Activated B cell treated with CpG ODN at 0.5 μM for 24 hours (primary cell): Measurements from ENCODE around the gene CHPF2. TPM values are rescaled to one million over a fixed set of nuclear protein-coding genes. Genes with fewer than 3 reads are reported as not detected.

ENCODE experiments used
- ATAC-seq: fragments of 200-7000 bp; cut with Tn5 transposase; one replicate; pipeline ENCODE4 v1.10.0; 2021; ENCODE audit warnings: low read depth, mild to moderate bottlenecking, moderate library complexity
- CTCF ChIA-PET: fragments of 350-600 bp; sonication (Branson Sonifier 250); formaldehyde crosslinking; loops from one replicate; lab custom pipeline; 2021; ENCODE audit warnings: antibody characterized with exemption; lab: Charles Lee
- POLR2A ChIA-PET: fragments of 350-600 bp; sonication (Branson Sonifier 250); formaldehyde crosslinking; loops from one replicate; lab custom pipeline; 2021; ENCODE audit warnings: antibody characterized with exemption; lab: Charles Lee
- DNase-seq: peaks from one replicate; pipeline ENCODE4 v3.0.0; 2022
- H3K27ac Mint-ChIP-seq: one replicate; pipeline ENCODE4 v1.8.0; 2020; ENCODE audit warnings: mixed read lengths
- H3K27me3 Mint-ChIP-seq: one replicate; pipeline ENCODE4 v1.8.0; 2021; ENCODE audit warnings: mixed read lengths
- H3K36me3 Mint-ChIP-seq: one replicate; pipeline ENCODE4 v1.8.0; 2021; ENCODE audit warnings: low read depth, mixed read lengths
- H3K4me1 Mint-ChIP-seq: one replicate; pipeline ENCODE4 v1.8.0; 2021; ENCODE audit warnings: mixed read lengths
- H3K4me3 Mint-ChIP-seq: one replicate; pipeline ENCODE4 v1.8.0; 2020; ENCODE audit warnings: mild to moderate bottlenecking, mixed read lengths
- H3K9me3 Mint-ChIP-seq: one replicate; pipeline ENCODE4 v1.8.0; 2020; ENCODE audit warnings: mixed read lengths
- CTCF ChIP-seq: fragments of 200-600 bp; IDR thresholded peaks from one replicate; pipeline ENCODE4 v1.8.0; 2022; ENCODE audit warnings: antibody characterized with exemption, mild to moderate bottlenecking
- intact Hi-C: fragments of 100-400 bp; cut with micrococcal nuclease; formaldehyde crosslinking; loops from one replicate; pipeline ENCODE4 v1.15.1; 2024
- total RNA-seq: library from RNA; stranded (reverse); gene quantifications from 2 replicates; pipeline ENCODE4 v1.2.3, GENCODE V29; 2022

Gene CHPF2
- total RNA-seq, 1 donor from 2014 or later, result 41.2 TPM

GRCh38 chr7:151251328-151251688 is 19.0 kb downstream of the CHPF2 start:
- H3K4me3 Mint-ChIP-seq, result peak overlapping the region; percentile 69
- peaks cover 39% of the 10 kb centered on the region for H3K4me1 Mint-ChIP-seq
- ChIA-PET CTCF (no interaction called here), POLR2A (interaction anchor here (0.5 to 1.2 kb wide), 2 partner anchors 24 to 1627 kb away, joined by 3 read pairs; partner anchors contain the start of gene ABCF2)
- no peak overlapping the region for H3K27ac Mint-ChIP-seq
- peak; percentile 6 for ATAC-seq
- TF ChIP-seq CTCF, result no peak
- DNase-seq, result no peak
- peaks cover 55% of the 10 kb centered on the region for H3K27me3 Mint-ChIP-seq
- intact Hi-C loops, result no loop called here
- no peaks in the 10 kb centered on the region for H3K36me3 Mint-ChIP-seq
- H3K9me3 Mint-ChIP-seq, result no peaks in the 10 kb centered on the region

- intact Hi-C loops, result no loop called here
- Mint-ChIP-seq H3K27me3 (peaks cover 59% of the 10 kb centered on the region), H3K36me3 (no peaks in the 10 kb centered on the region), H3K27ac (no peak overlapping the region), H3K4me1 (peaks cover 37% of the 10 kb centered on the region), H3K4me3 (peak overlapping the region; percentile 68), H3K9me3 (no peaks in the 10 kb centered on the region)
- POLR2A ChIA-PET, result interaction anchor here (0.5 to 0.7 kb wide), 3 partner anchors 13 to 1628 kb away, joined by 3 read pairs; partner anchors contain the start of gene ABCF2
- peak; percentile 48 for DNase-seq
- no peak for TF ChIP-seq CTCF
- peak; percentile 19 for ATAC-seq
- CTCF ChIA-PET, result no interaction called here
Measured at GRCh38 chr7:151251689-151252560, 19.6 kb downstream of the CHPF2 start.

- TF ChIP-seq CTCF, result no peak
- intact Hi-C loops, result no loop called here
- Mint-ChIP-seq H3K4me3 (peak overlapping the region; percentile 68), H3K9me3 (no peaks in the 10 kb centered on the region), H3K27me3 (peaks cover 61% of the 10 kb centered on the region), H3K36me3 (no peaks in the 10 kb centered on the region), H3K27ac (no peak overlapping the region), H3K4me1 (peaks cover 32% of the 10 kb centered on the region)
- ChIA-PET POLR2A (interaction anchor here (0.6 to 0.7 kb wide), 2 partner anchors 12 to 25 kb away, joined by 3 read pairs; partner anchors contain the start of gene ABCF2), CTCF (no interaction called here)
- DNase-seq (no peak), ATAC-seq (no peak)
Measured at GRCh38 chr7:151252561-151252835, 20.2 kb downstream of the CHPF2 start.

- Mint-ChIP-seq H3K4me3 (peak overlapping the region; percentile 41), H3K9me3 (no peaks in the 10 kb centered on the region), H3K4me1 (peaks cover 27% of the 10 kb centered on the region), H3K27me3 (peaks cover 62% of the 10 kb centered on the region), H3K36me3 (no peaks in the 10 kb centered on the region), H3K27ac (no peak overlapping the region)
- intact Hi-C loops, result no loop called here
- DNase-seq, result no peak
- ATAC-seq, result no peak
- POLR2A ChIA-PET, result no interaction called here
- TF ChIP-seq CTCF, result no peak
- CTCF ChIA-PET, result no interaction called here
Measured at GRCh38 chr7:151252961-151253711, 20.9 kb downstream of the CHPF2 start.

GRCh38 chr7:151254316-151254715 is 22.0 kb downstream of the CHPF2 start:
- H3K9me3 Mint-ChIP-seq, result no peaks in the 10 kb centered on the region
- H3K4me3 Mint-ChIP-seq, result no peak overlapping the region
- no peak for DNase-seq
- intact Hi-C loops, result no loop called here
- peaks cover 65% of the 10 kb centered on the region for H3K27me3 Mint-ChIP-seq
- no peaks in the 10 kb centered on the region for H3K36me3 Mint-ChIP-seq
- peaks cover 21% of the 10 kb centered on the region for H3K4me1 Mint-ChIP-seq
- no peak for TF ChIP-seq CTCF
- no peak overlapping the region for H3K27ac Mint-ChIP-seq
- ChIA-PET POLR2A (interaction anchor here (0.6 kb wide), 1 partner anchor 171 kb away, joined by 4 read pairs; no protein-coding TSS in a partner anchor), CTCF (interaction anchor here (2.2 kb wide), 1 partner anchor 11 kb away, joined by 4 read pairs; no protein-coding TSS in a partner anchor)
- no peak for ATAC-seq
